Measurements from ENCODE around the gene RASA2. TPM values are rescaled to one million over a fixed set of nuclear protein-coding genes. Genes with fewer than 3 reads are reported as not detected.

The RASA2 gene
- total and polyA plus RNA-seq, 2 of the 8 experiments (the other 6 are each of a cell fraction or from before 2014, with no cell fraction given) = 3.5 to 15.9 TPM

- H3K4me3 ChIP-seq (ENCODE audit: extremely low read depth in 1 of 4, insufficient read depth in 2 of 4, low read depth in 3 of 4, low read length in 4 of 4) = no peak overlapping the region
- H2AFZ ChIP-seq (ENCODE audit: low read length) = no peak overlapping the region; the same call in 1 of the 2 replicates
- H2BK12ac ChIP-seq (ENCODE audit: low read depth, low read length) = no peak overlapping the region
- no peak overlapping the region for H3K4me2 ChIP-seq (ENCODE audit: insufficient read depth in 1 of 2, low read depth in 2 of 2, low read length in 2 of 2)
- H4K91ac ChIP-seq (replicated peaks; ENCODE audit: insufficient read length, low read length) = no peak overlapping the region
- H2AK5ac ChIP-seq (ENCODE audit: low read depth, low read length) = no peak overlapping the region
- no peak overlapping the region for H3K18ac ChIP-seq (ENCODE audit: extremely low read depth, low read length)
- no peaks in the 10 kb centered on the region for H3K23me2 ChIP-seq (ENCODE audit: low read depth, low read length)
- no peak for DNase-seq (ENCODE audit: low read depth in 1 of 2, low spot score in 2 of 2)
- no peak overlapping the region for H3K23ac ChIP-seq (ENCODE audit: insufficient read length)
- H2BK15ac ChIP-seq (ENCODE audit: low read length) = no peak overlapping the region
- H3K9me3 ChIP-seq (ENCODE audit: insufficient read depth in 2 of 2, low read depth in 1 of 2, low read length in 1 of 2) = no peaks in the 10 kb centered on the region
- H3K9ac ChIP-seq (replicated peaks in 1 of 4; ENCODE audit: extremely low read depth in 1 of 4, low read depth in 3 of 4, low read length in 3 of 4) = no peak overlapping the region
- no peak overlapping the region for H3K14ac ChIP-seq (ENCODE audit: insufficient read length)
- no peaks in the 10 kb centered on the region for H3K79me2 ChIP-seq (ENCODE audit: control insufficient read depth in 1 of 2, insufficient read depth in 2 of 2, low read length in 2 of 2)
- POLR2A ChIA-PET (ENCODE audit: partially characterized antibody) = no interaction called here
- no peak overlapping the region for H2BK5ac ChIP-seq (ENCODE audit: low read depth, low read length)
- H3K79me1 ChIP-seq (ENCODE audit: low read depth, low read length) = no peaks in the 10 kb centered on the region
- no peak for FAIRE-seq
- H3K27me3 ChIP-seq (replicated peaks in 1 of 4; ENCODE audit: control insufficient read depth in 3 of 4, extremely low read depth in 1 of 4, insufficient read depth in 3 of 4, low read length in 3 of 4) = no peaks in the 10 kb centered on the region
- no peaks in the 10 kb centered on the region for H3K36me3 ChIP-seq (ENCODE audit: control insufficient read depth in 2 of 4, insufficient read depth in 4 of 4, low read length in 3 of 4)
- no peak overlapping the region for H3K56ac ChIP-seq (replicated peaks; ENCODE audit: insufficient read length, low read depth, low read length)
- H3K4me1 ChIP-seq (replicated peaks in 1 of 4; ENCODE audit: control insufficient read depth in 3 of 4, insufficient read depth in 4 of 4, low read length in 3 of 4) = peaks cover 0 to 3% (median 1%) of the 10 kb centered on the region in 4 experiments; a peak in 3 of 7 replicates
- no peak overlapping the region for H3K4ac ChIP-seq (replicated peaks; ENCODE audit: insufficient read length, low read depth, low read length)
- H2BK120ac ChIP-seq (replicated peaks; ENCODE audit: low read depth, low read length) = no peak overlapping the region
- CTCF ChIA-PET (ENCODE audit: partially characterized antibody) = interaction anchor here (5.6 kb wide), 1 partner anchor 15 kb away, joined by 27 read pairs; no protein-coding TSS in a partner anchor
- no peak overlapping the region for H4K8ac ChIP-seq (ENCODE audit: extremely low read depth, insufficient read depth, low read length)
- 75% methylated on average over 9 of the region's 9 CpGs; no CpG with 5 or more reads in 1 of the 2 experiments for WGBS, 2 experiments (ENCODE audit: extremely low coverage in 1 of 2, insufficient coverage in 1 of 2, insufficient read length in 1 of 2, insufficient replicate concordance in 2 of 2, low coverage in 1 of 2, low lambda C conversion rate in 2 of 2, missing lambda C conversion rate in 1 of 2)
- H4K5ac ChIP-seq (ENCODE audit: insufficient read length, low read depth, low read length) = no peak overlapping the region
- TF ChIP-seq CBX8 (IDR thresholded peaks at IDR 0.05; ENCODE audit: borderline replicate concordance, low read depth, low read length) = no peak
- TF ChIP-seq RAD21 (IDR thresholded peaks at IDR 0.05 in 1 of 2, conservative IDR thresholded peaks at IDR 0.05 in 1 of 2; ENCODE audit: low read depth in 2 of 2, low read length in 2 of 2) = no peak
- no peak for TF ChIP-seq TCF12 (IDR thresholded peaks at IDR 0.05; ENCODE audit: low read depth, low read length)
- TF ChIP-seq JUN (IDR thresholded peaks at IDR 0.05; ENCODE audit: low read depth, low read length) = no peak
- TF ChIP-seq HDAC2 (IDR thresholded peaks at IDR 0.05; ENCODE audit: borderline replicate concordance in 1 of 2, low read depth in 2 of 2, low read length in 2 of 2) = no peak
- TF ChIP-seq KDM4A (IDR thresholded peaks at IDR 0.05; ENCODE audit: low read depth, low read length, severe bottlenecking) = no peak
- no peak for TF ChIP-seq ATF3 (IDR thresholded peaks at IDR 0.05; ENCODE audit: insufficient read depth, low read depth, low read length)
- no peak for TF ChIP-seq RFX5 (IDR thresholded peaks at IDR 0.05; ENCODE audit: borderline replicate concordance, low read depth, low read length)
- TF ChIP-seq EGR1 (IDR thresholded peaks at IDR 0.05; ENCODE audit: borderline replicate concordance, low read depth, low read length) = no peak
- no peak for TF ChIP-seq HDAC6 (IDR thresholded peaks at IDR 0.05; ENCODE audit: low read depth, low read length)
- TF ChIP-seq SP4 (IDR thresholded peaks at IDR 0.05; ENCODE audit: low read length) = no peak
- no peaks in the 10 kb centered on the region for H4K20me1 ChIP-seq (replicated peaks in 1 of 2; ENCODE audit: control insufficient read depth in 1 of 2, insufficient read depth in 2 of 2, low read length in 2 of 2)
- no peak overlapping the region for H3K27ac ChIP-seq (ENCODE audit: low read depth, low read length)
- no peak overlapping the region for H2BK20ac ChIP-seq (ENCODE audit: low read length)
Observed at GRCh38 chr3:141629976-141630375, 143.1 kb downstream of the RASA2 start.

Measured in H1 (cell line).